ENCODE measurements around the gene ACADSB. TPM values are rescaled to one million over a fixed set of nuclear protein-coding genes. Genes with fewer than 3 reads are reported as not detected.

ACADSB gene
- polyA plus RNA-seq, 1 of the 3 experiments (the other 2 are of a cell fraction) = 5.9 TPM

DNA sequence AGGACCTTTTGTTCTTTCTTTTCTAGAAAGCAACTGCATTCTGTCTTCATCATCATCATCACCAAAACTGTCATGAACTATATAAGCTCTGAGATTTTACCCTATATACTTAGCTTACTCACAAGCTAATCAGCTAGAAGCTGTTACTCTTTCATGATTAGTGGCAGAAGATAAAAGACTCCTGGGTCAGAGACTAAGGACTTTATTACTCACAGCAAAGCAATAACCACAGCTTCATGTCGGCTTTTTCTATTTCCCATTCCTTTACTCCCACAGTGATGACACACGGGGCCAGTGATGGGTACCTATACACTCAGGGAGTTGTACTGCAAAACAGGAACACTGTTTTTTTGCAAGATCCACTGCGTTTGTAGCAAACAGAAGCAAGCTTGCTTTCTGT is 46.4 kb upstream of the ACADSB start:
- no peak overlapping the region for H2AFZ ChIP-seq (ENCODE audit: low read depth)
- no peaks in the 10 kb centered on the region for H3K9me2 ChIP-seq
- DNase-seq = no peak

More for the DNA sequence above, 46.4 kb upstream of the ACADSB start:
- Histone ChIP-seq H3K79me2 (ENCODE audit: insufficient read depth) (no peaks in the 10 kb centered on the region), H3K4me2 (no peak overlapping the region), H3K27me3 (ENCODE audit: insufficient read depth) (no peaks in the 10 kb centered on the region), H3K36me3 (replicated peaks in 1 of 2; ENCODE audit: control insufficient read depth in 1 of 2, insufficient read depth in 2 of 2, low read length in 1 of 2) (peaks cover 0 to 5% of the 10 kb centered on the region in 2 experiments), H3F3A (replicated peaks; ENCODE audit: insufficient read depth) (no peaks in the 10 kb centered on the region), H3K9me3 (0 out of 2 replicates have a peak, but pooled peaks cover 16% of the 10 kb centered on the region), H4K20me1 (ENCODE audit: insufficient read depth) (no peaks in the 10 kb centered on the region), H3K4me1 (ENCODE audit: control insufficient read depth in 1 of 2, insufficient read depth in 2 of 2, low read depth in 1 of 2, low read length in 1 of 2) (no peaks in the 10 kb centered on the region), H3K27ac (ENCODE audit: low read depth in 2 of 2, low read length in 1 of 2) (no peak overlapping the region), H3K9ac (no peak overlapping the region), H3K4me3 (ENCODE audit: low read depth in 2 of 2, low read length in 1 of 2) (no peak overlapping the region)
- POLR2A ChIA-PET = no interaction called here
- TF ChIP-seq, protein P1, sequence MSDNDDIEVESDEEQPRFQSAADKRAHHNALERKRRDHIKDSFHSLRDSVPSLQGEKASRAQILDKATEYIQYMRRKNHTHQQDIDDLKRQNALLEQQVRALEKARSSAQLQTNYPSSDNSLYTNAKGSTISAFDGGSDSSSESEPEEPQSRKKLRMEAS (IDR thresholded peaks at IDR 0.05; ENCODE audit: low read depth) = no peak
- TF ChIP-seq MXI1 (IDR thresholded peaks at IDR 0.05; ENCODE audit: low read depth, low read length) (no peak), EZH2phosphoT487 (IDR thresholded peaks at IDR 0.05; ENCODE audit: borderline replicate concordance, low read depth) (no peak), CTCF (IDR thresholded peaks at IDR 0.05) (no peak), RAD21 (IDR thresholded peaks at IDR 0.05; ENCODE audit: low read length) (no peak), MEF2A (IDR thresholded peaks at IDR 0.05; ENCODE audit: borderline replicate concordance, low read depth) (no peak), JUND (IDR thresholded peaks at IDR 0.05) (no peak), USF1 (IDR thresholded peaks at IDR 0.05; ENCODE audit: borderline replicate concordance, low read depth) (no peak), TCF12 (IDR thresholded peaks at IDR 0.05) (no peak), FOSL2 (IDR thresholded peaks at IDR 0.05; ENCODE audit: borderline replicate concordance, low read depth) (no peak), CHD2 (IDR thresholded peaks at IDR 0.05; ENCODE audit: low read length, partially characterized antibody) (no peak)
- TF ChIP-seq, protein P2, sequence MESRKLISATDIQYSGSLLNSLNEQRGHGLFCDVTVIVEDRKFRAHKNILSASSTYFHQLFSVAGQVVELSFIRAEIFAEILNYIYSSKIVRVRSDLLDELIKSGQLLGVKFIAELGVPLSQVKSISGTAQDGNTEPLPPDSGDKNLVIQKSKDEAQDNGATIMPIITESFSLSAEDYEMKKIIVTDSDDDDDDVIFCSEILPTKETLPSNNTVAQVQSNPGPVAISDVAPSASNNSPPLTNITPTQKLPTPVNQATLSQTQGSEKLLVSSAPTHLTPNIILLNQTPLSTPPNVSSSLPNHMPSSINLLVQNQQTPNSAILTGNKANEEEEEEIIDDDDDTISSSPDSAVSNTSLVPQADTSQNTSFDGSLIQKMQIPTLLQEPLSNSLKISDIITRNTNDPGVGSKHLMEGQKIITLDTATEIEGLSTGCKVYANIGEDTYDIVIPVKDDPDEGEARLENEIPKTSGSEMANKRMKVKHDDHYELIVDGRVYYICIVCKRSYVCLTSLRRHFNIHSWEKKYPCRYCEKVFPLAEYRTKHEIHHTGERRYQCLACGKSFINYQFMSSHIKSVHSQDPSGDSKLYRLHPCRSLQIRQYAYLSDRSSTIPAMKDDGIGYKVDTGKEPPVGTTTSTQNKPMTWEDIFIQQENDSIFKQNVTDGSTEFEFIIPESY (IDR thresholded peaks at IDR 0.05; ENCODE audit: borderline replicate concordance, low read depth) = no peak
- TF ChIP-seq, protein P3, sequence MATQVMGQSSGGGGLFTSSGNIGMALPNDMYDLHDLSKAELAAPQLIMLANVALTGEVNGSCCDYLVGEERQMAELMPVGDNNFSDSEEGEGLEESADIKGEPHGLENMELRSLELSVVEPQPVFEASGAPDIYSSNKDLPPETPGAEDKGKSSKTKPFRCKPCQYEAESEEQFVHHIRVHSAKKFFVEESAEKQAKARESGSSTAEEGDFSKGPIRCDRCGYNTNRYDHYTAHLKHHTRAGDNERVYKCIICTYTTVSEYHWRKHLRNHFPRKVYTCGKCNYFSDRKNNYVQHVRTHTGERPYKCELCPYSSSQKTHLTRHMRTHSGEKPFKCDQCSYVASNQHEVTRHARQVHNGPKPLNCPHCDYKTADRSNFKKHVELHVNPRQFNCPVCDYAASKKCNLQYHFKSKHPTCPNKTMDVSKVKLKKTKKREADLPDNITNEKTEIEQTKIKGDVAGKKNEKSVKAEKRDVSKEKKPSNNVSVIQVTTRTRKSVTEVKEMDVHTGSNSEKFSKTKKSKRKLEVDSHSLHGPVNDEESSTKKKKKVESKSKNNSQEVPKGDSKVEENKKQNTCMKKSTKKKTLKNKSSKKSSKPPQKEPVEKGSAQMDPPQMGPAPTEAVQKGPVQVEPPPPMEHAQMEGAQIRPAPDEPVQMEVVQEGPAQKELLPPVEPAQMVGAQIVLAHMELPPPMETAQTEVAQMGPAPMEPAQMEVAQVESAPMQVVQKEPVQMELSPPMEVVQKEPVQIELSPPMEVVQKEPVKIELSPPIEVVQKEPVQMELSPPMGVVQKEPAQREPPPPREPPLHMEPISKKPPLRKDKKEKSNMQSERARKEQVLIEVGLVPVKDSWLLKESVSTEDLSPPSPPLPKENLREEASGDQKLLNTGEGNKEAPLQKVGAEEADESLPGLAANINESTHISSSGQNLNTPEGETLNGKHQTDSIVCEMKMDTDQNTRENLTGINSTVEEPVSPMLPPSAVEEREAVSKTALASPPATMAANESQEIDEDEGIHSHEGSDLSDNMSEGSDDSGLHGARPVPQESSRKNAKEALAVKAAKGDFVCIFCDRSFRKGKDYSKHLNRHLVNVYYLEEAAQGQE (IDR thresholded peaks at IDR 0.05; ENCODE audit: low read depth, low read length) = no peak
- TF ChIP-seq, protein P4, sequence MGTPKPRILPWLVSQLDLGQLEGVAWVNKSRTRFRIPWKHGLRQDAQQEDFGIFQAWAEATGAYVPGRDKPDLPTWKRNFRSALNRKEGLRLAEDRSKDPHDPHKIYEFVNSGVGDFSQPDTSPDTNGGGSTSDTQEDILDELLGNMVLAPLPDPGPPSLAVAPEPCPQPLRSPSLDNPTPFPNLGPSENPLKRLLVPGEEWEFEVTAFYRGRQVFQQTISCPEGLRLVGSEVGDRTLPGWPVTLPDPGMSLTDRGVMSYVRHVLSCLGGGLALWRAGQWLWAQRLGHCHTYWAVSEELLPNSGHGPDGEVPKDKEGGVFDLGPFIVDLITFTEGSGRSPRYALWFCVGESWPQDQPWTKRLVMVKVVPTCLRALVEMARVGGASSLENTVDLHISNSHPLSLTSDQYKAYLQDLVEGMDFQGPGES (IDR thresholded peaks at IDR 0.05; ENCODE audit: low read depth, low read length) = no peak
- CTCF ChIA-PET = interaction anchor here (0.8 kb wide), 1 partner anchor 16 kb away, joined by 3 read pairs; no protein-coding TSS in a partner anchor
- WGBS (ENCODE audit: low lambda C conversion rate) = 47% methylated on average over 3 of the region's 3 CpGs

Measured in SK-N-SH (cell line).